GM18502 (cell line): ENCODE results near the gene TMEM209.
A peak's percentile ranks its signal among the peaks of the same experiment; 100 is the strongest.
"Not testable (repeated sequence)": the region's sequence is repeated elsewhere in the genome, so short reads cannot be mapped to it uniquely, and the experiment has no call there.

Source experiments
- ATAC-seq: cut with Tn5 transposase; IDR thresholded peaks from one replicate; pipeline ENCODE4 v1.9.1; 2021; ENCODE audit warnings: mild to moderate bottlenecking; ENCODE audit not compliant: unreplicated experiment, poor library complexity

Gene TMEM209

GRCh38 chr7:130205084-130205947 lies at the start of gene TMEM209:
Gene TMEM209 (minus strand): TSS chr7:130205406. CDS start chr7:130205375, 31 bp downstream.
- peak; percentile 98 for ATAC-seq

DNA sequence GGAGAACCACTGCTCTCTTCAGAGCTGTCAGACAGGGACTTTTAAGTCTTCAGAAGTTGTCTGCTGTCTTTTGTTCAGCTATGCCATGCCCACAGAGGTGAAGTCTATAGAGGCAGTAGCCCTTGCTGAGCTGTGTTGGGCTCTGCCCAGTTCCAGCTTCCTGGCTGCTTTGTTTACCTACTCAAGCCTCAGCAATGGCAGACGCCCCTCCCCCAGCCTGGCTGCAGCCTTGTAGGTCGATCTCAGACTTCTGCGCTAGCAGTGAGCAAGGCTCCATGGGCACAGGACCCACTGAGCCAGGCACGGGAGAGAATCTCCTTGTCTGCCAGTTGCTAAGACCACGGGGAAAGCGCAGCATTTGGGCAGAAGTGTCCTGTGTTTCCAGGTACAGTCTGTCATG lies 49.3 kb upstream of the TMEM209 start:
- no peak for ATAC-seq

DNA sequence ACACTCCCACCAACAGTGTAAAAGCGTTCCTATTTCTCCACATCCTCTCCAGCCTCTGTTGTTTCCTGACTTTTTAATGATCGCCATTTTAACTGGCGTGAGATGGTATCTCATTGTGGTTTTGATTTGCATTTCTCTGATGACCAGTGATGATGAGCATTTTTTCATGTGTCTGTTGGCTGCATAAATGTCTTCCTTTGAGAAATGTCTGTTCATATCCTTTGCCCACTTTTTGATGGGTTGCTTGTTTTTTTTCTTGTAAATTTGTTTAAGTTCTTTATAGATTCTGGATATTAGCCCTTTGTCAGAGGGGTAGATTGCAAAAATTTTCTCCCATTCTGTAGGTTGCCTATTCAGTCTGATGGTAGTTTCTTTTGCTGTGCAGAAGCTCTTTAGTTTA lies 44.4 kb upstream of the TMEM209 start:
- not testable (repeated sequence) for ATAC-seq

GRCh38 chr7:130248842-130249241 lies 43.6 kb upstream of the TMEM209 start:
- ATAC-seq = not testable (repeated sequence)

DNA sequence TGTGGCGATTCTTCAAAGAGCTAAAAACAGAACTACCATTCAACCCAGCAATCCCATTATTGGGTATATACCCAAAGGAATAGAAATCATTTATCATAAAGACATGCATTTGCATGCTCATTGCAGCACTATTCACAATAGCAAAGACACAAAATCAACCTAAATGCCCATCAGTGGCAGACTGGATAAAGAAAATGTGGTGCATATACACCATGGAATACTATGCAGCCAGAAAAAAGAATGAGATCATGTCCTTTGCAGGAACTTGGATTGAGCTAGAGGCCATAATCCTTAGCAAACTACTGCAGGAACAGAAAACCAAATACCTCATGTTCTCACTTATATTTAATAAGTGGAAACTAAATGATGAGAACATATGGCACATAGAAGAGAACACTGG lies 41.3 kb upstream of the TMEM209 start:
- ATAC-seq = not testable (repeated sequence)

GRCh38 chr7:130243486-130243885 lies 38.3 kb upstream of the TMEM209 start:
- not testable (repeated sequence) for ATAC-seq

DNA sequence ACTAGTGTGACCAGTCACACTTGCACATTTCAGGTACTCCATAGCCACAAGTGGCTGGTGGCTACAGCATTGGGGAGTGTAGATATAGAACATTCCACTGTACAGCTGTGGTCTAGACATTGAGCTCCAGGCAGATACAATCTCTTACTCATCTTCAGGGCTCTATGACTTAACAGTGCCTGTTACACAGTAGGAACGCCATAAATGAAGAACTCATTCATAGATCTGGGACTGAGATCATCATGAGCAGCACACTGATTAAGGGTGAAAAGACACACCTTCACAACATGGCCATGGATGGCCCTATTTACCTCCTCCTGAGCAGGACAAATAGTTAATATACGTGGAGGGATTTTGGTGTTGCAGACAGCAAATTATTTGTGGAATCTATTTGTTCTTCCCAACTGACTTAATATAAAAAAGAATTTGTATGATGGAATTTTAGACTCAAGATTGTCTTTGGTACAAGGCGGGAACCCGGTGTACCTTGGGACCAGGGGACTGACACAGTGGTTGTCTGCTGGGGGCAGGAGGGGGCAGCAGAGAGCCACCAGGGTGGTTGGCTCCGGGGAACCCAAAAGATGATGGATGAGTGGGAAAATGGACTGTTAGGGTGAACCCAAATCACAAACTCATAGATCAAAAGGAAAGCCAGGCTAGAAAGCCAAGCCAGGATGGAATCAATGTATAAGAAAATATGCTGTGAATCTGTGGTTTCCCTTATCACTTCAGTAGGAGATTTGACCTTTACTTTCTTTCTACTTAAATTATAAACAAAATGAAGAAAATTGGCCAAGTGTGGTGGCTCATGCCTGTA lies 37.2 kb upstream of the TMEM209 start:
- ATAC-seq = peak; percentile 65

DNA sequence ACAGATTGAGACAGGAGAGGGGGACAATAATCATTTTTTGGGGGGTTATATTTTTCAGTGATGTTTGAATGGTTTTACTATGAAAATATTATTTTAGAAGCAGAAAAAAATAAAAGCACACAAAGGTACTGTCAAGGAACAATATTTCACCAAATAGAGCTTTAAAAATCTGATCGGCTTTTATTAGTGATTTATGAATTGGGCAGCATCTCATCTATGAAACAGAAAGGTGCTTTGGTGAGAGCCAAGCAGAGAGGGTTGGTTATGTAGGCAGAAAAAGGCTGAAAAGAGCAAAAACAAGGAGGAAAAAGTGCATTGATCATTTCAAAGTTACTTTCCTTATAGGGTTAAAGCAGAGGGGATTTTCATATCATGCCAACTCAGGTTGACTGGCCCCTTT lies 35.0 kb upstream of the TMEM209 start:
- ATAC-seq = no peak

DNA sequence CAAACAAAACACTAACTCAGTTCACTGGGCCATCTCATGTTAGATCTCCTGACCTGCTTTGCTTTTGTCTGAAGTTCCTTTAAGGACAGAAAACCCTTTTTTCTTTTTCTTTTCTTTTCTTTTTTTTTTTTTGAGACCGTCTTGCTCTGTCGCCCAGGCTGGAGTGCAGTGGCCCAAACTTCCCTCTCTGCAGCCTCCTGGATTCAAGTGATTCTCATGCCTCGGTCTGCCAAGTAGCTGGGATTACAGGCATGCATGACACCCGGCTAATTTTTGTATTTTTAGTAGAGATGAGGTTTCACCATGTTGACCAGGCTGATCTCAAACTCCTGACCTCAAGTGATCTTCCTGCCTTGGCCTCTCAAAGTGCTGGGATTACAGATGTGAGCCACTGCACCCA lies 31.2 kb upstream of the TMEM209 start:
- not testable (repeated sequence) for ATAC-seq

DNA sequence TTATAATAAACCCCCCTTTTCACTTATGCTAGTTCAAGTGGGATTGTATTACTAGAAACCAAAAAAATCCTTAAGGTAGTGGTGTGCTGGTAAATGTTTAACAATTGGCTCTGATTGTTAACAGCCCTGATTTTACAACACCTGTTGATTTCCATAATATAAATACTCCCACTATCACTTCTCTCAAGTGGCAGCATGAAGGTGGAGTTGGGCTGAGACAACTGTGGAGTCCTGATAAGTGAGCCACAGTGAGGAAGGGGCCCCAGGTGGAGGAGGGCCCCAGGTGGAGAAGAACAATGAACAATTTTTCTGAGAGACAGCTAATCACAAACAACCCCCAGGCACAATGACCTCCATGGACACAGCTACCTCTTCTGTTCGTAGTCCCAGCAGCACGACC lies 28.9 kb upstream of the TMEM209 start:
- no peak for ATAC-seq

- no peak for ATAC-seq
Measured at GRCh38 chr7:130232209-130232608, 27.0 kb upstream of the TMEM209 start.

- ATAC-seq = no peak
Measured at GRCh38 chr7:130231792-130232191, 26.6 kb upstream of the TMEM209 start.

DNA sequence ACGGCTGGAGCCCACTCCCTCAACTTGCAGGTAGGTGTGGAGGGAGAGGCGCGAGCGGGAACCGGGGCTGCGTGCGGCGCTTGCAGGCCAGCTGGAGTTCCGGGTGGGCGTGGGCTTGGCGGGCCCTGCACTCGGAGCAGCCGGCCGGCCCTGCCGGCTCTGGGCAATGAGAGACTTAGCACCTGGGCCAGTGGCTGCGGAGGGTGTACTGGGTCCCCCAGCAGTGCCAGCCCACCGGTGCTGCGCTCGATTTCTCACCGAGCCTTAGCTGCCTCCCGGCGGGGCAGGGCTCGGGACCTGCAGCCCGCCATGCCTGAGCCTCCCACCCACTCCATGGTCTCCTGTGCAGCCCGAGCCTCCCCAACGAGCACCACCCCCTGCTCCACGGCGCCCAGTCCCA lies 24.8 kb upstream of the TMEM209 start:
- ATAC-seq = not testable (repeated sequence)

- ATAC-seq = no peak
Measured at GRCh38 chr7:130228840-130229502, 23.8 kb upstream of the TMEM209 start.

- ATAC-seq = no peak
Measured at GRCh38 chr7:130227883-130228575, 22.8 kb upstream of the TMEM209 start.

GRCh38 chr7:130226333-130226732 lies 21.1 kb upstream of the TMEM209 start:
- ATAC-seq = no peak

DNA sequence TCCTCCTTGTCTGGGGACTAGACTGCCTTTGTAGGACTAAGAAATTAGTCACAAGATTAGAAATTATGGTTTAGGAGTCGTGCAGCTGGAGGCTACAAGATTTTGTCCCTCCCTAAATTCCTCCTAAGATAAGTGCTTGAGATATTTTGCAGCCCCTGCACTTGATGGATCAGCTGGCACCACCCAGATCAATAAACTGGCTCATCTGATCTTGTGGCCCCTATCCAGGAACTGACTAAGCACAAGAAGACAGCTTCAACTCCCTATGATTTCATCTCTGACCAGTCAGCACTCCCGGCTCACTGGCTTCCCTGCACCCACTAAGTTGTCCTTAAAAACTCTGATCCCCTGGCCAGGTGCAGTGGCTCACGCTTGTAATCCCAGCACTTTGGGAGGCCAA lies 19.7 kb upstream of the TMEM209 start:
- ATAC-seq = not testable (repeated sequence)

DNA sequence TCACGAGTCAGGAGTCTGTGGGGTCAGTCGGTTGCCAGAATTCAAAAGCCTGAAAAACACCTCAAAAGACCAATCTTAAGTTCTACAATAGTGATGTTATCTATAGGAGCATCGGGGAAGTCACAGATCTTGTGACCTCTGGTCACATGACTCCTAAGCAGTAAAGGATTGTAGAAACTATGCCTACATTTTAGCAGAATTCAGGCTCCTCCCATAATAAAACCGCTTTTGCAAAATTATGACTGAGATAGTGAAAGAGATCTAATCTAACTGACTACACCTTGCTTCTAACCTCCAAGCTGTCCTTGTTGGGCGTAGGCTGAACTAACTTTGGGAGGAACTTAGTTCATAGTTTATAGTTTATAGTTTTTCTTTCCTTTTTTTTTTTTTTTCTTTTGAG lies 19.0 kb upstream of the TMEM209 start:
- ATAC-seq = no peak

- ATAC-seq = no peak
Measured at GRCh38 chr7:130223646-130224045, 18.4 kb upstream of the TMEM209 start.

GRCh38 chr7:130221746-130222145 lies 16.5 kb upstream of the TMEM209 start:
- no peak for ATAC-seq
